T-helper 17 cell (primary cell): ENCODE data around the gene OR10H2. TPM values are rescaled to one million over a fixed set of nuclear protein-coding genes. Genes with fewer than 3 reads are reported as not detected.

ENCODE experiments used
- ATAC-seq: fragments of 150-1000 bp; cut with Tn5 transposase; 2 replicates; pipeline ENCODE4 v1.10.0; 2021; ENCODE audit warnings: mild to moderate bottlenecking, moderate library complexity
- DNase-seq, 3 donors: peaks; one replicate each; pipeline versions ENCODE4 v3.0.0 to v3.0.0-alpha.2; 2020 to 2021
- H3K9me3 ChIP-seq: one replicate; pipeline ENCODE4 v1.7.0; 2013; ENCODE audit warnings: low read length, mild to moderate bottlenecking; ENCODE audit not compliant: control insufficient read depth, poor library complexity, severe bottlenecking
- H3K27ac Mint-ChIP-seq: one replicate; pipeline ENCODE4 v1.8.0; 2022; ENCODE audit warnings: mild to moderate bottlenecking, moderate library complexity, mixed read lengths
- H3K27me3 Mint-ChIP-seq: one replicate; pipeline ENCODE4 v1.8.0; 2022; ENCODE audit warnings: mixed read lengths
- H3K36me3 Mint-ChIP-seq: one replicate; pipeline ENCODE4 v1.8.0; 2022; ENCODE audit warnings: low read depth, mixed read lengths
- H3K4me1 Mint-ChIP-seq: one replicate; pipeline ENCODE4 v1.8.0; 2022; ENCODE audit warnings: mild to moderate bottlenecking, mixed read lengths
- H3K4me3 Mint-ChIP-seq: one replicate; pipeline ENCODE4 v1.8.0; 2022; ENCODE audit warnings: mild to moderate bottlenecking, moderate library complexity, mixed read lengths
- total RNA-seq, 4 donors: library from RNA in 2 of 4; stranded (reverse) in 2 of 4; gene quantifications; one replicate each; pipeline ENCODE4 v1.2.3 and lab custom pipeline; 2022 to 2026

Gene OR10H2
- total RNA-seq, 2 donors from 2014 or later, result not detected

DNA sequence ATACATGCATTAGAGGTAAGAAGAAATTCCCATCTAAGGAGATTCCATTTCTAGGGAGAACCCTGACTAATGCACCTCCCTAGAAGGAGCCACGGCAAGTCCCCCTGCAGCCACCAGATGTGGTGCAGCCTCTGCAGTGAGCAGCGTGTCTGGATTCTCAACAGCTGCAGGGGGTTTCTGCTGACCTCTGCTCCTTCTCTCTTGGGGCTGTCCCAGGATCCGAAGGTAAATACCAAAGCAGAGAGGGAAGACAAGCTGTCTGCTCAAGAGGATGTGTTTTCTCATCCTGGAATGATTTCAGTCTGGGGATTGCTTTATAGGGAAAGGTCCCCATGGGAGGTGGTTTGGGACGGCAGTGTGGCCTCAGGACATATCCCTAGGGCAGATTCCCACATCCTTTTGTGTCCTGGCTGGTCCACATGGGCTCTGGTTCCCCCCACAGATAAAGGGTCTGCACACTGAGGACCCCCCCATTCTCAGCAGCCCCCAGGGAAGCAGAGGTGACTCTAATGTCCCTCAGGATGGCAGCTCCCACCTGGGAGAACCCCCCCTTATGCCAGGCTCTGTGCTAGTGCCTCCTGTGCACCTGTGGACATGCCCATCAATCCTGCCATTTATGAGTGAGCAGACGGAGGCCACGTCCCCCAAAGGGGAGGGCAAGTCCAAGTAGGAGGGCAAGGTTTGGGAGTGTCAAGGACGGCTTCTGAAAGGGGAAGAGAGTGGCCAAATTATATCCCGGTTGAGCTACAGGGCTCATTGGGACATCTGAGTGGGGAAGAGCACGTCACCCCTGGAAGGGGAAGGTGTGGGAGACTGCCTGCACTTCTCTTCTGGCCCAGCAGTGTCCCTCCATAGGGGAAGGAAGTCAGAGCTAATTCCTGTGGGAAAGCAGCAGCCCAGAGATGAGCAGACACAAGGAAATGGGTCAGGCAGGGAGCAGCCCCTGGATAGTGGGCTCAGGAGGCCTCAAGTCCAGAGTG, 49.5 kb downstream of the OR10H2 start:
- DNase-seq (no peak), ATAC-seq (no peak)
- Mint-ChIP-seq H3K4me3 (no peak overlapping the region), H3K4me1 (no peaks in the 10 kb centered on the region), H3K27ac (no peak overlapping the region), H3K36me3 (no peaks in the 10 kb centered on the region), H3K27me3 (peaks cover 30% of the 10 kb centered on the region)
- no peaks in the 10 kb centered on the region for H3K9me3 ChIP-seq

Other genes with a start within 250 kb of the OR10H2 start
- not detected for gene PGLYRP2, start 248.5 kb upstream of the OR10H2 start, total RNA-seq
- 1 to 10 TPM in 1 of 2 donors, under 1 TPM in 1; 0.44 to 1.4 TPM for gene CYP4F22, start 219.5 kb upstream of the OR10H2 start, total RNA-seq
- gene CYP4F8, start 112.8 kb upstream of the OR10H2 start, total RNA-seq, result not detected
- under 1 TPM in 1 of 2 donors, not detected in 1; 0.22 TPM for gene CYP4F3, start 87.1 kb upstream of the OR10H2 start, total RNA-seq
- gene CYP4F12, start 54.9 kb upstream of the OR10H2 start, total RNA-seq, result 1 to 10 TPM; 1.9 to 5.2 TPM
- not detected for gene OR10H3, start 10.0 kb downstream of the OR10H2 start, total RNA-seq
- gene OR10H5, start 59.6 kb downstream of the OR10H2 start, total RNA-seq, result not detected
- under 1 TPM in 1 of 2 donors, not detected in 1; 0.07 TPM for gene OR10H1, start 87.6 kb downstream of the OR10H2 start, total RNA-seq
- not detected for gene CYP4F2, start 170.1 kb downstream of the OR10H2 start, total RNA-seq
- not detected for gene CYP4F11, start 206.5 kb downstream of the OR10H2 start, total RNA-seq
- gene OR10H4, start 221.0 kb downstream of the OR10H2 start, total RNA-seq, result not detected